Pulmonary artery endothelial cell (primary cell): Measurements from ENCODE around the gene LGR6. TPM values are rescaled to one million over a fixed set of nuclear protein-coding genes. Genes with fewer than 3 reads are reported as not detected.
"Not testable (repeated sequence)": the region's sequence is repeated elsewhere in the genome, so short reads cannot be mapped to it uniquely, and the experiment has no call there.

Experiments
- DNase-seq: peaks from one replicate; pipeline ENCODE4 v3.0.0-alpha.2; 2011; ENCODE audit warnings: low read depth, low spot score
- total RNA-seq: library from RNA; depleted of rRNA; stranded (reverse); fragments of >200 nt; gene quantifications from 2 replicates; pipeline ENCODE4 v1.2.3, GENCODE V29; 2014

Gene LGR6
- total RNA-seq, 1 donor from 2014 or later = not detected

- DNase-seq = no peak
These were observed 130.1 kb downstream of the LGR6 start for GRCh38 chr1:202323731-202324130.

GRCh38 chr1:202324646-202325045 is 131.0 kb downstream of the LGR6 start:
- DNase-seq = no peak

GRCh38 chr1:202329891-202330290 is 136.3 kb downstream of the LGR6 start:
- DNase-seq = no peak

GRCh38 chr1:202333861-202334260 is 140.3 kb downstream of the LGR6 start:
- DNase-seq = no peak

- no peak for DNase-seq
These were observed 150.2 kb downstream of the LGR6 start for GRCh38 chr1:202343652-202344349.

- DNase-seq = no peak
These were observed 154.5 kb downstream of the LGR6 start for GRCh38 chr1:202348005-202348508.

- DNase-seq = peak; percentile 97
These were observed 155.1 kb downstream of the LGR6 start, which contains the start of gene PPP1R12B for GRCh38 chr1:202348509-202349205. Gene PPP1R12B, plus strand, starts transcription at chr1:202348699. Its CDS starts 153 bp downstream, at chr1:202348852.

- peak; percentile 68 for DNase-seq
These were observed 155.8 kb downstream of the LGR6 start for GRCh38 chr1:202349206-202349928.

- DNase-seq = no peak
These were observed 158.1 kb downstream of the LGR6 start for GRCh38 chr1:202351725-202352124.

- DNase-seq = not testable (repeated sequence)
These were observed 159.1 kb downstream of the LGR6 start for GRCh38 chr1:202352583-202353197.

GRCh38 chr1:202355944-202356553 is 162.4 kb downstream of the LGR6 start:
- no peak for DNase-seq

- DNase-seq = no peak
These were observed 163.9 kb downstream of the LGR6 start for GRCh38 chr1:202357506-202357905.

- DNase-seq = no peak
These were observed 167.6 kb downstream of the LGR6 start for GRCh38 chr1:202361224-202361623.

GRCh38 chr1:202361701-202362100 is 168.1 kb downstream of the LGR6 start:
- DNase-seq = no peak

GRCh38 chr1:202362212-202362611 is 168.6 kb downstream of the LGR6 start:
- no peak for DNase-seq

- no peak for DNase-seq
These were observed 171.7 kb downstream of the LGR6 start for GRCh38 chr1:202365092-202365815.

- DNase-seq = no peak
These were observed 173.7 kb downstream of the LGR6 start for GRCh38 chr1:202367271-202367670.
